Omental fat pad (tissue), 4 donors: ENCODE measurements around the gene GPM6B. TPM values are rescaled to one million over a fixed set of nuclear protein-coding genes. Genes with fewer than 3 reads are reported as not detected.

ENCODE experiments used
- total RNA-seq, 4 donors: library from RNA; depleted of rRNA; stranded (reverse); fragments of >200 nt; gene quantifications; one replicate each; pipeline ENCODE4 v1.1.0, GENCODE V29; 2016

The GPM6B gene
- total RNA-seq, 4 donors from 2014 or later = 1.4 to 9.1 (median 6.5) TPM

Other genes starting within 250 kb of the GPM6B start
- 1 to 10 TPM in 2 of 4 donors, under 1 TPM in 1, not detected in 1; 0.63 to 4.2 (median 1.2) TPM for gene EGFL6, start 247.5 kb downstream of the GPM6B start, total RNA-seq
- gene TCEANC, start 164.0 kb downstream of the GPM6B start, total RNA-seq = 1 to 10 TPM; 2.4 to 3.9 (median 3.6) TPM
- 10 to 100 TPM; 20.2 to 31.8 (median 29.8) TPM for gene RAB9A, start 128.0 kb downstream of the GPM6B start, total RNA-seq
- gene TRAPPC2, start 82.5 kb downstream of the GPM6B start, total RNA-seq = 10 to 100 TPM in 1 of 4 donors, 1 to 10 TPM in 3; 6.6 to 13.1 (median 8.7) TPM
- 10 to 100 TPM; 13.2 to 25.1 (median 17.1) TPM for gene OFD1, start 82.3 kb downstream of the GPM6B start, total RNA-seq
- gene GEMIN8, start 212.8 kb upstream of the GPM6B start, total RNA-seq = 10 to 100 TPM in 3 of 4 donors, 1 to 10 TPM in 1; 8.8 to 26.7 (median 21.1) TPM